Uterus (tissue), 4 donors: ENCODE results near the gene RASL10B. TPM values are rescaled to one million over a fixed set of nuclear protein-coding genes. Genes with fewer than 3 reads are reported as not detected.

ENCODE experiments used
- DNase-seq, 2 donors: peaks; one replicate each; pipeline ENCODE4 v3.0.0-alpha.2; 2019 to 2020
- H3K27ac ChIP-seq, 2 donors: fragments of 200-600 bp; sonication (generic); 1 replicate in 1 of 2; 2 replicates in 1 of 2; pipeline ENCODE4 v1.5.1; 2016 to 2018
- H3K27me3 ChIP-seq, 2 donors: fragments of 200-600 bp; sonication (generic); one replicate each; pipeline ENCODE4 v1.5.1; 2018 to 2019; ENCODE audit warnings: control low read depth in 1 of 2
- H3K36me3 ChIP-seq, 2 donors: fragments of 200-600 bp; sonication (generic); one replicate each; pipeline ENCODE4 v1.5.1; 2019; ENCODE audit warnings: control low read depth in 1 of 2
- H3K4me1 ChIP-seq, 2 donors: fragments of 200-600 bp; sonication (generic); one replicate each; pipeline ENCODE4 v1.5.1; 2018 to 2019; ENCODE audit warnings: control low read depth in 1 of 2
- H3K4me3 ChIP-seq, 2 donors: fragments of 200-600 bp; sonication (generic); 1 replicate in 1 of 2; 2 replicates in 1 of 2; pipeline ENCODE4 v1.5.1; 2018 to 2019; ENCODE audit warnings: mild to moderate bottlenecking in 1 of 2
- H3K9me3 ChIP-seq, 2 donors: fragments of 200-600 bp; sonication (generic); one replicate each; pipeline ENCODE4 v1.5.1; 2019; ENCODE audit warnings: control low read depth in 1 of 2
- CTCF ChIP-seq, 4 experiments: fragments of 200-600 bp in 2 of 4; fragments of 450-650 bp in 2 of 4; sonication (generic) in 2 of 4; IDR thresholded peaks; one replicate each; pipeline ENCODE4 v1.5.1; 2016 to 2019; ENCODE audit warnings: antibody characterized with exemption in 4 of 4, mild to moderate bottlenecking in 2 of 4, moderate library complexity in 1 of 4
- POLR2A ChIP-seq, 2 donors: fragments of 450-650 bp; IDR thresholded peaks; one replicate each; pipeline ENCODE4 v1.6.1; 2016; ENCODE audit warnings: antibody characterized with exemption in 2 of 2, mild to moderate bottlenecking in 1 of 2, moderate library complexity in 1 of 2
- intact Hi-C: fragments of 100-400 bp; cut with DNase I; formaldehyde crosslinking; loops from one replicate; pipeline ENCODE4 v1.15.1; 2023; ENCODE audit warnings: low total_unique reads
- total RNA-seq, 4 donors: library from RNA; depleted of rRNA in 3 of 4; stranded (reverse); fragments of >200 nt in 3 of 4; gene quantifications; one replicate each; pipeline versions ENCODE4 v1.1.0 to v1.2.4, GENCODE V29; 2014 to 2023
- donor health status: DM: yes; HTN: yes; CAD: no.

The RASL10B gene
- total RNA-seq, 4 donors from 2014 or later: 0.77 to 5.6 (median 3.3) TPM

GRCh38 chr17:35726953-35727460 is 4.4 kb upstream of the RASL10B start:
- Histone ChIP-seq H3K36me3 (no peaks in the 10 kb centered on the region), H3K27ac (no peak overlapping the region), H3K4me3 (no peak overlapping the region), H3K4me1 (peaks cover 0 to 7% of the 10 kb centered on the region in 2 donors), H3K9me3 (no peaks in the 10 kb centered on the region), H3K27me3 (no peaks in the 10 kb centered on the region)
- intact Hi-C loops: no loop called here
- TF ChIP-seq CTCF (IDR thresholded peaks at IDR 0.05): no peak
- DNase-seq: no peak

GRCh38 chr17:35727635-35728034 is 3.8 kb upstream of the RASL10B start:
- H3K27ac ChIP-seq: no peak overlapping the region
- no peak overlapping the region for H3K4me3 ChIP-seq
- DNase-seq: no peak
- intact Hi-C loops: no loop called here
- no peaks in the 10 kb centered on the region for H3K36me3 ChIP-seq
- no peaks in the 10 kb centered on the region for H3K27me3 ChIP-seq
- H3K4me1 ChIP-seq: peaks cover 0 to 7% of the 10 kb centered on the region in 2 donors
- TF ChIP-seq POLR2A (IDR thresholded peaks at IDR 0.05) (no peak), CTCF (IDR thresholded peaks at IDR 0.05) (no peak)
- no peaks in the 10 kb centered on the region for H3K9me3 ChIP-seq

GRCh38 chr17:35728551-35728950 is 2.9 kb upstream of the RASL10B start:
- H3K9me3 ChIP-seq: no peaks in the 10 kb centered on the region
- intact Hi-C loops: no loop called here
- H3K27ac ChIP-seq: no peak overlapping the region
- no peak for TF ChIP-seq POLR2A (IDR thresholded peaks at IDR 0.05)
- no peak for TF ChIP-seq CTCF (IDR thresholded peaks at IDR 0.05)
- no peak overlapping the region for H3K4me3 ChIP-seq
- no peaks in the 10 kb centered on the region for H3K36me3 ChIP-seq
- no peak for DNase-seq
- no peaks in the 10 kb centered on the region for H3K27me3 ChIP-seq
- peaks cover 0 to 7% of the 10 kb centered on the region in 2 donors for H3K4me1 ChIP-seq

- peaks cover 0 to 7% of the 10 kb centered on the region in 2 donors for H3K4me1 ChIP-seq
- H3K9me3 ChIP-seq: no peaks in the 10 kb centered on the region
- no peak overlapping the region for H3K4me3 ChIP-seq
- H3K27me3 ChIP-seq: no peaks in the 10 kb centered on the region
- TF ChIP-seq CTCF (IDR thresholded peaks at IDR 0.05) (no peak), POLR2A (IDR thresholded peaks at IDR 0.05) (no peak)
- DNase-seq: no peak
- no peaks in the 10 kb centered on the region for H3K36me3 ChIP-seq
- H3K27ac ChIP-seq: no peak overlapping the region
- intact Hi-C loops: no loop called here
Measured at GRCh38 chr17:35729405-35729833, 2.0 kb upstream of the RASL10B start.

- H3K9me3 ChIP-seq: no peaks in the 10 kb centered on the region
- DNase-seq: no peak
- H3K27ac ChIP-seq: no peak overlapping the region
- no peak overlapping the region for H3K4me3 ChIP-seq
- no peaks in the 10 kb centered on the region for H3K27me3 ChIP-seq
- intact Hi-C loops: no loop called here
- H3K36me3 ChIP-seq: no peaks in the 10 kb centered on the region
- TF ChIP-seq CTCF (IDR thresholded peaks at IDR 0.05): no peak
- TF ChIP-seq POLR2A (IDR thresholded peaks at IDR 0.05): no peak
- H3K4me1 ChIP-seq: peaks cover 0 to 7% of the 10 kb centered on the region in 2 donors
Measured at GRCh38 chr17:35730400-35731005, 936 bp upstream of the RASL10B start.
